Measurements from ENCODE around the gene ARID1B.

- no peak for TF ChIP-seq EZH2phosphoT487 (IDR thresholded peaks at IDR 0.05; ENCODE audit: borderline replicate concordance, low read depth, low read length)
- TF ChIP-seq CTCF (conservative IDR thresholded peaks at IDR 0.05; ENCODE audit: low read length), result no peak
Measured at GRCh38 chr6:157181649-157182048, 404.5 kb downstream of the ARID1B start.

Measured in OCI-LY7 (cell line).